H1 (cell line): ENCODE measurements around the gene FXR2. TPM values are rescaled to one million over a fixed set of nuclear protein-coding genes. Genes with fewer than 3 reads are reported as not detected.

Experiments
- CTCF ChIA-PET: fragments of 300-600 bp; sonication (Branson Sonifier 250); formaldehyde crosslinking; loops from one replicate; lab custom pipeline; 2021; ENCODE audit not compliant: partially characterized antibody; lab: Charles Lee
- POLR2A ChIA-PET: fragments of 300-600 bp; sonication (Branson Sonifier 250); formaldehyde crosslinking; loops from one replicate; lab custom pipeline; 2021; ENCODE audit warnings: inconsistent platforms; ENCODE audit not compliant: partially characterized antibody; lab: Charles Lee
- DNase-seq, 2 experiments: peaks; one replicate each; pipeline versions ENCODE4 v3.0.0 to v3.0.0-alpha.2; 2010 to 2022; ENCODE audit warnings: low spot score in 2 of 2, low read depth in 1 of 2, mixed read lengths in 1 of 2
- FAIRE-seq: peaks from 2 replicates; lab custom pipeline; 2011; peaks lifted over from hg19 to GRCh38; lab: Jason Lieb, UNC
- H2AFZ ChIP-seq: 2 replicates; pipeline ENCODE4 v1.8.1; 2012; ENCODE audit warnings: low read length, inconsistent platforms
- H2AK5ac ChIP-seq: 2 replicates; pipeline ENCODE4 v1.6.1; 2013; ENCODE audit warnings: low read depth, low read length
- H2BK120ac ChIP-seq: replicated peaks from 2 replicates; pipeline ENCODE3; 2013; ENCODE audit warnings: low read depth, low read length, inconsistent platforms
- H2BK12ac ChIP-seq: 2 replicates; pipeline ENCODE4 v1.6.1; 2013; ENCODE audit warnings: low read depth, low read length
- H2BK15ac ChIP-seq: 2 replicates; pipeline ENCODE4 v1.6.1; 2013; ENCODE audit warnings: low read length
- H2BK20ac ChIP-seq: 2 replicates; pipeline ENCODE4 v1.6.1; 2013; ENCODE audit warnings: low read length
- H2BK5ac ChIP-seq: 2 replicates; pipeline ENCODE4 v1.6.1; 2013; ENCODE audit warnings: low read depth, low read length
- H3K14ac ChIP-seq: 2 replicates; pipeline ENCODE4 v1.6.1; 2013; ENCODE audit warnings: inconsistent platforms; ENCODE audit not compliant: insufficient read length
- H3K18ac ChIP-seq: 2 replicates; pipeline ENCODE4 v1.6.1; 2013; ENCODE audit warnings: low read length; ENCODE audit errors: extremely low read depth
- H3K23ac ChIP-seq: 2 replicates; pipeline ENCODE4 v1.6.1; 2013; ENCODE audit warnings: inconsistent platforms; ENCODE audit not compliant: insufficient read length
- H3K23me2 ChIP-seq: 2 replicates; pipeline ENCODE4 v1.6.1; 2013; ENCODE audit warnings: low read depth, low read length
- H3K27ac ChIP-seq: 2 replicates; pipeline ENCODE4 v1.6.1; 2011; ENCODE audit warnings: low read depth, low read length, inconsistent platforms
- H3K27me3 ChIP-seq, 4 experiments: replicated peaks in 1 of 4; 1 replicate in 1 of 4; 2 replicates in 3 of 4; pipeline versions ENCODE4 v1.6.1 to v1.8.1; 2011 to 2013; ENCODE audit warnings: low read length in 3 of 4, mild to moderate bottlenecking in 3 of 4, inconsistent platforms in 2 of 4, mixed read lengths in 2 of 4, moderate library complexity in 1 of 4; ENCODE audit not compliant: control insufficient read depth in 3 of 4, insufficient read depth in 3 of 4; ENCODE audit errors: extremely low read depth in 1 of 4
- H3K36me3 ChIP-seq, 4 experiments: 2 replicates each; pipeline versions ENCODE4 v1.6.1 to v1.8.1; 2011 to 2013; ENCODE audit warnings: mild to moderate bottlenecking in 4 of 4, low read length in 3 of 4, moderate library complexity in 2 of 4, control low read depth in 1 of 4, inconsistent platforms in 1 of 4; ENCODE audit not compliant: insufficient read depth in 4 of 4, control insufficient read depth in 2 of 4
- H3K4ac ChIP-seq: replicated peaks from 2 replicates; pipeline ENCODE3; 2013; ENCODE audit warnings: low read length, low read depth, mixed read lengths, inconsistent platforms; ENCODE audit not compliant: insufficient read length
- H3K4me1 ChIP-seq, 4 experiments: replicated peaks in 1 of 4; 1 replicate in 1 of 4; 2 replicates in 3 of 4; pipeline versions ENCODE4 v1.6.1 to v1.8.1; 2011 to 2013; ENCODE audit warnings: low read length in 3 of 4, inconsistent platforms in 2 of 4, mixed read lengths in 1 of 4; ENCODE audit not compliant: insufficient read depth in 4 of 4, control insufficient read depth in 3 of 4
- H3K4me2 ChIP-seq, 2 experiments: 2 replicates each; pipeline versions ENCODE4 v1.6.1 to v1.8.1; 2011 to 2013; ENCODE audit warnings: low read depth in 2 of 2, low read length in 2 of 2, control low read depth in 1 of 2, inconsistent platforms in 1 of 2, mild to moderate bottlenecking in 1 of 2; ENCODE audit not compliant: insufficient read depth in 1 of 2
- H3K4me3 ChIP-seq, 4 experiments: fragments of 200-600, 300-600 bp in 1 of 4; sonication (generic), shearing (Covaris generic), sonication (Bioruptor Twin) in 1 of 4; 2 replicates each; pipeline versions ENCODE4 v1.5.1 to v1.8.1; 2011 to 2016; ENCODE audit warnings: low read length in 4 of 4, low read depth in 3 of 4, control low read depth in 2 of 4, inconsistent platforms in 2 of 4, mild to moderate bottlenecking in 2 of 4, mixed read lengths in 1 of 4, moderate library complexity in 1 of 4; ENCODE audit not compliant: insufficient read depth in 2 of 4; ENCODE audit errors: extremely low read depth in 1 of 4
- H3K56ac ChIP-seq: replicated peaks from 2 replicates; pipeline ENCODE3; 2013; ENCODE audit warnings: low read depth, mild to moderate bottlenecking, mixed read lengths, low read length, inconsistent platforms; ENCODE audit not compliant: insufficient read length
- H3K79me1 ChIP-seq: 2 replicates; pipeline ENCODE4 v1.6.1; 2013; ENCODE audit warnings: low read depth, low read length, control low read depth
- H3K79me2 ChIP-seq, 2 experiments: 2 replicates each; pipeline versions ENCODE4 v1.6.1 to v1.8.1; 2012 to 2013; ENCODE audit warnings: low read length in 2 of 2, mild to moderate bottlenecking in 2 of 2, inconsistent platforms in 1 of 2; ENCODE audit not compliant: insufficient read depth in 2 of 2, control insufficient read depth in 1 of 2
- H3K9ac ChIP-seq, 4 experiments: replicated peaks in 1 of 4; 1 replicate in 1 of 4; 2 replicates in 3 of 4; pipeline versions ENCODE4 v1.6.1 to v1.8.1; 2011 to 2013; ENCODE audit warnings: low read depth in 3 of 4, low read length in 3 of 4, control low read depth in 2 of 4, mild to moderate bottlenecking in 2 of 4, moderate library complexity in 2 of 4, inconsistent platforms in 1 of 4; ENCODE audit errors: extremely low read depth in 1 of 4
- H3K9me3 ChIP-seq, 2 experiments: 2 replicates each; pipeline versions ENCODE4 v1.6.1 to v1.8.1; 2012 to 2013; ENCODE audit warnings: mild to moderate bottlenecking in 2 of 2, moderate library complexity in 2 of 2, control low read depth in 1 of 2, inconsistent platforms in 1 of 2, low read depth in 1 of 2, low read length in 1 of 2, mixed read lengths in 1 of 2; ENCODE audit not compliant: insufficient read depth in 2 of 2
- H4K20me1 ChIP-seq, 2 experiments: replicated peaks in 1 of 2; 2 replicates each; pipeline versions ENCODE3 to v1.8.1; 2011 to 2013; ENCODE audit warnings: inconsistent platforms in 2 of 2, low read length in 2 of 2, mild to moderate bottlenecking in 1 of 2; ENCODE audit not compliant: insufficient read depth in 2 of 2, control insufficient read depth in 1 of 2
- H4K5ac ChIP-seq: 2 replicates; pipeline ENCODE4 v1.6.1; 2013; ENCODE audit warnings: low read length, low read depth, mixed read lengths, inconsistent platforms; ENCODE audit not compliant: insufficient read length
- H4K8ac ChIP-seq: 2 replicates; pipeline ENCODE4 v1.8.0; 2013; ENCODE audit warnings: mild to moderate bottlenecking, moderate library complexity, low read length, inconsistent platforms; ENCODE audit not compliant: insufficient read depth; ENCODE audit errors: extremely low read depth
- H4K91ac ChIP-seq: replicated peaks from 2 replicates; pipeline ENCODE3; 2013; ENCODE audit warnings: low read length, mixed read lengths, inconsistent platforms; ENCODE audit not compliant: insufficient read length
- CBX8 ChIP-seq: fragments of 300-800, 300-1000 bp; sonication (generic); IDR thresholded peaks from 2 replicates; pipeline ENCODE4 v1.7.1; 2016; ENCODE audit warnings: low read depth, low read length, borderline replicate concordance
- HDAC2 ChIP-seq, 2 experiments: fragments of 300-600 bp in 1 of 2; sonication (generic) in 1 of 2; IDR thresholded peaks; 2 replicates each; pipeline ENCODE4 v1.6.1; 2011 to 2012; ENCODE audit warnings: low read depth in 2 of 2, low read length in 2 of 2, mild to moderate bottlenecking in 2 of 2, moderate library complexity in 2 of 2, borderline replicate concordance in 1 of 2, inconsistent platforms in 1 of 2
- MAFK ChIP-seq: IDR thresholded peaks from 2 replicates; pipeline ENCODE4 v1.6.1; 2012; ENCODE audit warnings: low read depth, mild to moderate bottlenecking, improper control_type of control experiment, low read length
- POU5F1 ChIP-seq: IDR thresholded peaks from 2 replicates; pipeline ENCODE4 v1.6.1; 2011; ENCODE audit warnings: low read depth, mild to moderate bottlenecking, low read length, moderate library complexity
- RFX5 ChIP-seq: IDR thresholded peaks from 2 replicates; pipeline ENCODE4 v1.6.1; 2011; ENCODE audit warnings: low read depth, low read length, improper control_type of control experiment, borderline replicate concordance
- RXRA ChIP-seq: IDR thresholded peaks from 2 replicates; pipeline ENCODE4 v1.6.1; 2011; ENCODE audit warnings: low read depth, mild to moderate bottlenecking, low read length, moderate library complexity; ENCODE audit not compliant: insufficient read depth
- SIRT6 ChIP-seq: IDR thresholded peaks from one replicate; pipeline ENCODE4 v1.7.1; 2012; ENCODE audit warnings: low read length, inconsistent platforms
- WGBS, 2 experiments: shearing (Covaris generic) in 1 of 2; methylation state at CpG; one replicate each; pipeline versions ENCODE4 v1.1.6 to v1.1.7; 2013 to 2015; ENCODE audit warnings: low lambda C conversion rate in 2 of 2, mixed read lengths in 2 of 2, inconsistent platforms in 1 of 2, low coverage in 1 of 2, missing lambda C conversion rate in 1 of 2; ENCODE audit not compliant: insufficient replicate concordance in 2 of 2, insufficient coverage in 1 of 2, insufficient read length in 1 of 2; ENCODE audit errors: extremely low coverage in 1 of 2, missing lambda C conversion rate in 1 of 2; 5-methylcytosine and 5-hydroxymethylcytosine counted together
- polyA plus RNA-seq, 7 experiments: library from polyadenylated mRNA; depleted of rRNA in 3 of 7; stranded (reverse) in 5 of 7; unstranded in 2 of 7; fragments of >200 nt in 5 of 7; fragments of 200-250 nt in 2 of 7; gene quantifications; 1 replicate in 5 of 7; 2 replicates in 1 of 7; 4 replicates in 1 of 7; pipeline versions ENCODE4 v1.2.1 to v1.2.3, GENCODE V29; 2011 to 2013; ENCODE audit warnings: missing spikeins in 2 of 7, mixed read lengths in 2 of 7
- total RNA-seq: library from RNA; stranded (reverse); fragmentation: NEBNext Ultra II Directional; extraction: Animal tissue kit (Norgen Biotek cat#: 25700); gene quantifications from 2 replicates; pipeline ENCODE4 v1.2.1, GENCODE V29; 2021

The FXR2 gene
- total and polyA plus RNA-seq, 2 of the 8 experiments (the other 6 are each of a cell fraction or from before 2014, with no cell fraction given) = 26.2 to 44.0 TPM

DNA sequence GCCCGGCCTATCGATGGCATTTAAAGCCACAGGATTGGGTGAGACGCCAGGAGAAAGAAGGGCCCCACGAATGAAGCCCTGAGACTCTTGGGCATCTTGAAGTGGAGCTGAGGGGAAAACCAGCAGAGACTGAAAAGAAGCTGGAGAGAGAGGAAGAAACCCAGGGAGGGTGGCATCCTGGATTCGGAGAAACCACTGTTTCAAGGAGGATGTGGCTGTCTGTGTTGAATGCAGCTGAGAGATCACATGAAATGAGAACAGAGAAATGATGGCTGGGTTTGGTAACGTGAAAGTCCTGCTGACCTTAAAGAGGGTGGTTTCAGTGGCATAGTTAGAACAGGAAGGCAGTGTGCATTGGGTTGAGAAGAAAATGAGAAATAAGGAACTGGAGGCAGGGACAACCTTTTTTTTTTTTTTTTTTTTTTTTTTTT, 62.1 kb downstream of the FXR2 start:
- Histone ChIP-seq H2BK15ac (no peak overlapping the region), H4K91ac (no peak overlapping the region), H3K9me3 (no peaks in the 10 kb centered on the region), H2BK20ac (no peak overlapping the region), H4K5ac (no peak overlapping the region), H3K9ac (no peak overlapping the region), H3K79me1 (no peaks in the 10 kb centered on the region), H3K4me3 (no peak overlapping the region), H2BK12ac (no peak overlapping the region), H4K8ac (no peak overlapping the region), H3K27ac (no peak overlapping the region), H3K18ac (no peak overlapping the region), H4K20me1 (peaks cover 0 to 7% of the 10 kb centered on the region in 2 experiments), H3K36me3 (no peaks in the 10 kb centered on the region), H2AFZ (no peak overlapping the region), H3K4me1 (peaks cover 3 to 16% (median 9%) of the 10 kb centered on the region in 4 experiments; a peak in 6 of 7 replicates), H3K56ac (no peak overlapping the region), H3K79me2 (no peaks in the 10 kb centered on the region), H3K4ac (no peak overlapping the region), H2AK5ac (no peak overlapping the region), H3K23me2 (peaks cover 6% of the 10 kb centered on the region; the same call in 1 of the 2 replicates), H2BK120ac (no peak overlapping the region), H3K27me3 (peaks cover 0 to 5% (median 3%) of the 10 kb centered on the region in 4 experiments; a peak in 4 of 7 replicates), H3K14ac (no peak overlapping the region), H2BK5ac (no peak overlapping the region), H3K4me2 (no peak overlapping the region), H3K23ac (no peak overlapping the region)
- TF ChIP-seq RFX5 (no peak), SIRT6 (no peak), POU5F1 (no peak), CBX8 (no peak), HDAC2 (IDR thresholded peaks at IDR 0.05; ENCODE audit: borderline replicate concordance in 1 of 2, low read depth in 2 of 2, low read length in 2 of 2) (no peak), RXRA (no peak), MAFK (no peak)
- 89% methylated on average over 6 of the region's 6 CpGs; no CpG with 5 or more reads in 1 of the 2 experiments for WGBS, 2 experiments
- DNase-seq (no peak), FAIRE-seq (no peak)
- ChIA-PET CTCF (interaction anchor here (0.6 to 12.7 kb wide), 4 partner anchors 8 to 95 kb away, joined by 3 to 251 read pairs (median 8); no protein-coding TSS in a partner anchor), POLR2A (interaction anchor here (1.2 to 37.5 kb wide), 4 partner anchors 8 to 68 kb away, joined by 3 to 1144 read pairs (median 4); partner anchors contain the start of genes CD68, MPDU1 and SOX15)
